Prostate gland (tissue), 2 donors: ENCODE data around the gene UBE2E2.

Source experiments
- POLR2AphosphoS5 ChIP-seq: sonication (generic); formaldehyde crosslinking; IDR thresholded peaks from one replicate; pipeline ENCODE4 v1.6.1; 2017; ENCODE audit warnings: antibody characterized with exemption
- TF ChIP-seq, protein P1 (sequence below), 4 experiments: fragments of 200-600 bp in 2 of 4; fragments of 450-650 bp in 2 of 4; sonication (generic) in 2 of 4; IDR thresholded peaks; 1 replicate in 3 of 4; 2 replicates in 1 of 4; pipeline ENCODE4 v1.5.1; 2016 to 2019; ENCODE audit warnings: antibody characterized with exemption in 4 of 4, mild to moderate bottlenecking in 2 of 4, moderate library complexity in 2 of 4

DNA sequence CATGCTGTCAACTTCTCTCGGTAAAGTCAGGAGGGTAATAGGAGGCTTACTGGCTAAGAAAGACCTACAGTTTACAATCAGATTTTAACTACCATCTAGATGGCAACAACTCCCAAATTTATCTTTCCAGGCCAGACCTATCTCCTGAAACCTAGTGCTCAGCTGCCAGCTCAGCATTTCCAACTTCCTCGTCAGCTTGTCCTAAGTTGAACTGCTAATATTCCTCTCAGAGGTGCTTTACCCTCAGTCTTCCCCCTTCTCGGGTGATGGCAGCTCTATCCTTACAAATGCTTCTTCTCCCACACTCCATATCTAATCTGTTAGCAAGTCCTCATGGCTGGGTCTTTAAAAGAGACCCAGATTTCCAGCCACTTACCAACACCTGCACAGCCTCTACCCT is 36.9 kb upstream of the UBE2E2 start:
- TF ChIP-seq, protein P1, sequence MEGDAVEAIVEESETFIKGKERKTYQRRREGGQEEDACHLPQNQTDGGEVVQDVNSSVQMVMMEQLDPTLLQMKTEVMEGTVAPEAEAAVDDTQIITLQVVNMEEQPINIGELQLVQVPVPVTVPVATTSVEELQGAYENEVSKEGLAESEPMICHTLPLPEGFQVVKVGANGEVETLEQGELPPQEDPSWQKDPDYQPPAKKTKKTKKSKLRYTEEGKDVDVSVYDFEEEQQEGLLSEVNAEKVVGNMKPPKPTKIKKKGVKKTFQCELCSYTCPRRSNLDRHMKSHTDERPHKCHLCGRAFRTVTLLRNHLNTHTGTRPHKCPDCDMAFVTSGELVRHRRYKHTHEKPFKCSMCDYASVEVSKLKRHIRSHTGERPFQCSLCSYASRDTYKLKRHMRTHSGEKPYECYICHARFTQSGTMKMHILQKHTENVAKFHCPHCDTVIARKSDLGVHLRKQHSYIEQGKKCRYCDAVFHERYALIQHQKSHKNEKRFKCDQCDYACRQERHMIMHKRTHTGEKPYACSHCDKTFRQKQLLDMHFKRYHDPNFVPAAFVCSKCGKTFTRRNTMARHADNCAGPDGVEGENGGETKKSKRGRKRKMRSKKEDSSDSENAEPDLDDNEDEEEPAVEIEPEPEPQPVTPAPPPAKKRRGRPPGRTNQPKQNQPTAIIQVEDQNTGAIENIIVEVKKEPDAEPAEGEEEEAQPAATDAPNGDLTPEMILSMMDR (IDR thresholded peaks at IDR 0.05) = no peak
- TF ChIP-seq POLR2AphosphoS5 = no peak
